NCI-H2196 treated with DMSO at 0.1 percent for 48 hours (cell line): Measurements from ENCODE around the gene AEBP2.
"Not testable (repeated sequence)": the region's sequence is repeated elsewhere in the genome, so short reads cannot be mapped to it uniquely, and the experiment has no call there.

Experiments
- DNase-seq: peaks from one replicate; lab custom pipeline; 2025; ENCODE audit not compliant: unreplicated experiment; lab: John Stamatoyannopoulos, UW

The AEBP2 gene

DNA sequence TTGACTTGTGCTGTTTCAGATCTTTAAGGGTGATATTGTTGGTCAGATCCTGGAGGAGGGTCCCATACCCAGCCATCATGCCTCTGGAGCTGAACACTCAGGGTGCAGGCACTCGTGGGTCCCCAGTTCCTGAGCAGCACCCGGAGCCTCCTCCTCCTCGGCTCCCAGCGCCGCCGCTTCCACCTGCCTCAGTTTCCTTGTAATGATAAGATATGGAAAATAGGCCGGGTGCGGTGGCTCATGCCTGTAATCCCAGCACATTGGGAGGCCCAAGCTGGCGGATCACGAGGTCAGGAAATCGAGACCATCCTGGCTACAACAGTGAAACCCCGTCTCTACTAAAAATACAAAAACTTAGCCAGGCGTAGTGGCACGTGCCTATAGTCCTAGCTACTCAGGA lies 20.2 kb upstream of the AEBP2 start:
- no peak for DNase-seq

DNA sequence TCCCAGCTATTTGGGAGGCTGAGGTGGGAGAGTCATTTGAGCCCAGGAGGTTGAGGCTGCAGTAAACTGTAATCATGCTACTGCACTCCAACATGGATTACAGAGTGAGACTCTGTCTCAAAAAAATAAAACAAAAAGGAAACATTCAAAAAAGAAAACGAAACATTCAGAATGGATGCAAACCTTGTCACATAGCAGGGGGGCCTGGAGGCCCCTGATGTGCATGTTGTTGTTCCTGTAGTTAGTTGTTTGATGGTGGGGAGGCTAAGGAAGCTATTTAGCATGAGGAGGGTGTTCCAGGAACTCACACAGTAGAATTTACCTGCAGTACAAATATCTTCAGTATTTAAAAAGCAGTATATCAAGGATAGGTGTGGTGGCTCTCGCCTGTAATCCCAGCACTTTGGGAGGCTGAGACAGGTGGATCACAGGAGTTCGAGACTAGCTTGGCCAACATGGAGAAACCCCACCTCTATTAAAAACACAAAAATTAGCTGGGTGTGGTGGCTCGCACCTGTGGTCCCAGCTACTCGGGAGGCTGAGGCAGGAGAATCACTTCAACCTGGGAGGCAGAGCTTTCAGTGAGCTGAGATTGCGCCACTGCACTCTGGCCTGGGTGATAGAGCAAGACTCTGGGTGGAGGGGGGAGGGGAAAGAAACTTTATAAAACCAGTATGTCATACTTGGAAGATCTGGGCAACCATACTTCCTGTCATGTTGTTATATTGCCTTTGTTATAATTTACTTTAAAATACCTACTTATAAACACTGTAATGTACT lies 17.6 kb upstream of the AEBP2 start:
- DNase-seq, result no peak

DNA sequence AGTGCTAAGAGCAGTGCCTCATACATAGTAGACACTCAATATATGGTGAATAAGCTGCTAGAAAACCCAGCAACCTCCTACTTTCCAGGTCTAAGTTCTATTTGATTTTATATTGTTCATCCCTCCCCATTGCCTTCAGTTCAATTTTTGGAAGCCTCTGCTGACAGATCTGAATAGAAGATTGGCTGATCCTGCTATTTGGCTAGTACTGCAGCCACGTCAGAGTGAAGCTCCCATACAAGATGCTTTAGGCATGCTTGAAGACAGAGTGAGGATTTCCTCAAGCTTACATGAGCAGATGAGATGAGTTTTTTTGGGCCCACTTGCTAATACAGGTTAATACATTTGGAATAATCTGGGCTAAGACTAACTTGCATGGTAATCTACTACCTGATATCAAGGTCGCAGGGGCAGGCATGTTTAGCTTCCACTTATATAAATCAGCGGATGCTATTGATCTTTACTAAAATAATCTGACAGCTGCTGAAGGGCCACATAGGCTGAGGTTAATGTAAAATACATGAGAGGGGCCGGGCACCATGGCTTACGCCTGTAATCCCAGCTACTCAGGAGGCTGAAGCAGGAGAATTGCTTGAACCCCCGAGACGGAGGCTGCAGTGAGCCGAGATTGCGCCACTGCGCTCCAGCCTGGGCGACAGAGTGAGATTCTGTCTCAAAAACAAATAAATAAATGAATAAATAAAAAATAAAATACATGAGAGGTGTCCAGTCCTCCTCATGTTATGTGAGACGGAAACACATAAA lies 15.9 kb upstream of the AEBP2 start:
- no peak for DNase-seq

DNA sequence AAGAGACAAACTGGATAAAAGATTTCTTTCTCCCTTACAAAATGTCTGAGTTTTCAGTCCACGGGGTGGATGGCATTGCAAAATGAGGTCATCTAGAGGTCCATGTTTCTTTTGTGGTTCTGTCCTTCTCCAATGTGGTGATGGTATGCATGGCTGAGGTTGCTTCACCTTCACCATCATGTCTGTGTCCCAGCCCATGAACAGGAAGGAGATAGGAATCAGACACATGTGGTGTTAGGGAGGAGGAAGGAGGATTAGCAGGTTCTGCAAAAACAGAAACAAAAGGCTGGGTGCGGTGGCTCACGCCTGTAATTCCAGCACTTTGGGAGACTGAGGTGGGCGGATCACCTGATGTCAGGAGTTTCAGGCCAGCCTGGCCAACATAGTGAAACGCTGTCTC lies 11.0 kb upstream of the AEBP2 start:
- DNase-seq, result no peak

DNA sequence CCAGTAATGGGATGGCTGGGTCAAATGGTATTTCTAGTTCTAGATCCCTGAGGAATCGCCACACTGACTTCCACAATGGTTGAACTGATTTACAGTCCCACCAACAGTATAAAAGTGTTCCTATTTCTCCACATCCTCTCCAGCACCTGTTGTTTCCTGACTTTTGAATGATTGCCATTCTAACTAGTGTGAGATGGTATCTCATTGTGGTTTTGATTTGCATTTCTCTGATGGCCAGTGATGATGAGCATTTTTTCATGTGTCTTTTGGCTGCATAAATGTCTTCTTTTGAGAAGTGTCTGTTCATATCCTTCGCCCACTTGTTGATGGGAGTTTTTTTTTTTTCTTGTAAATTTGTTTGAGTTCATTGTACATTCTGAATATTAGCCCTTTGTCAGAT lies 9.8 kb upstream of the AEBP2 start:
- DNase-seq, result not testable (repeated sequence)

DNA sequence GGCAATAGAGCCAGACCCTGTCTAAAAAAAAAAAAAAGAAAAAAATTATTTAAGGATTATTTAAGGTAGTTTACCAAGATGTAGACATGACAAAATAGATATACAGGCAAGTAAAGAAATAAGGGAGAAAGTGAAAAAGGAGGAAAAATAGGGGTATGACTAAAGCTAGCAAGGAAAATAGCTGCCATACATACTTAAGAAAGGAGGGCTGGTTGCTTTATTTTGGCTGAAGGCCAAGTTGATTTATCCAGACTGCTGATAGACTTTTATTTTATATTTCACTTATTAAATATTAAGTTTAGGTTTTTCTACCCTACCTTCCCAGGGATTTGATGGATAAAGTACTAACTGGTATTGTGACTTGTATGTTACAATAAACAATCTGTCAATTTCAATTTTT lies 8.3 kb upstream of the AEBP2 start:
- DNase-seq, result no peak

DNA sequence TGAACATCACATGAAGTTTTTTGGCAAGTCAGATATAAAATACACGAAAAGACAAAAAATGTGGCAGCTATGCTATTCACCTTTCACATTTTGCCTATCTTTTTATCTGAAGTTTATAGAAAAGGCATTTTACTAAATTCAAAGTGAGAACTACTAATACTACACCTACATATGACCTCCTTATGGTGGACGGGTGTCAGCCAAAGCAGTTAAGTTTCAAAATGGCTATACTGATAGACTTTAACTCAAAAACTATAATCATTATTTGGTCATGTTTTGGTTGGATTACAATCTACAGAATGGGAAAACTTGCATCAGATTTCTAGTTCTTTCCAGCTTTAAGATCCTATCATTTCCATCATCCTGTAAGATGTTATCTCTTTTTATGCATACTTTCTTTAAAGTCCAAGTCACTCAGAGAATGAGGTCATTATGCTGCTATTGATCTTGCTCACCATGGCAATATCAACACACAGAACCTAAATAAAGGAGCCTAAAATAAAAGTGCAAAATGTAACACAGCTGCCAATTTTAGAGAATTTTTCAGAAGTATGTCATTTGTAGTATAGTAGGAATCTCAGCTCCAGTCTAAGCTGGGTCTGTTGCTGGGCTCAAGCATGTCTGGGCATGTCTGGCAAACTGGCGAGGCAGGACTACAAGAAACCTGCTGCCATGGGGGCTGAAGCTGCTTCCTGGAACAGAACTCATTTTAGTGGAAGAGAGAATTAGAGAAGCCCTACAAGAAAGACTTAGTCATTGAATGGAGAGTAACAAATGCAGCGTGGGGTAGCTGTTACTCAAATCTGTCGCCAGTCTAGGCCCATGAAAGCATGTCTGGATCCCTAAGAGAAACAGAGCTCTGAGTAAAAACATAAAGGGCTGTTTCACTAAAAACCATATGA lies 7.6 kb upstream of the AEBP2 start:
- peak; percentile 83 for DNase-seq

DNA sequence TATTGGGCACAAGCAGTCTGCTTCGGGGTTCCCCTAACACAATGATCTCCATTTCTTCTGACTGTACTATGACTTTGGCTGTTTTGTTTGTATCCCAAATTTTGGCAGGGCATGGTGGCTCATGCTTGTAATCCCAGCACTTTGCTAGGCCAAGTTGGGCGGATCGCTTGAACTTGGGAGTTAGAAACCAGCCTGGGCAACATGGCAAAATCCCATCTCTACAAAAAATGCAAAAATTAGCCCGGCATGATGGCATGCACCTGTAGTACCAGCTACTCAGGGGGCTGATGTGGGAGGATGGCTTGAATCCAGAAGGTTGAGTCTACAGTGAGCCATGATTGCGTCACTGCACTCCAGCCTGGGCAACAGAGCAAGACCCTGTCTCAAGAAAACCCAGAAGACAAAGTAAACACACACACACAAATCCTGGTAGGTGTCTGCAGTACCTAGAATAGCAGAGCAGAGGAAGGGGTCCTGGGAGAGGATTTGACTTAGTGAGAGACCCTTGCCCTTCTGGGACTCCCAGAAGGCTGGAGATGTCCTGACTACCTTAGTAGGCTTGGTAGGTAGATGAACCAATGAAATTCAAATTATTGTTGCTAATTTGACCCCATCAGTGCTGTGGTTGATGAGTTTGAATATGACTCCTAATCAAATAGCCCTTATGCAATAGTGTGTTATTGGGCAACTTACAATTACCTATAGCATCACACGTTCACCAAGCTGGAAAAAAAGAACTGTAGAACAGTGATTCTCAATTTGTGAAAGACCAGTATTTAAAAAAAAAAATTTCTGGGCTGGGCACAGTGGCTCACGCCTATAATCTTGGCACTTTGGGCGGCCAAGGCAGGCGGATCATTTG lies 6.8 kb upstream of the AEBP2 start:
- no peak for DNase-seq

DNA sequence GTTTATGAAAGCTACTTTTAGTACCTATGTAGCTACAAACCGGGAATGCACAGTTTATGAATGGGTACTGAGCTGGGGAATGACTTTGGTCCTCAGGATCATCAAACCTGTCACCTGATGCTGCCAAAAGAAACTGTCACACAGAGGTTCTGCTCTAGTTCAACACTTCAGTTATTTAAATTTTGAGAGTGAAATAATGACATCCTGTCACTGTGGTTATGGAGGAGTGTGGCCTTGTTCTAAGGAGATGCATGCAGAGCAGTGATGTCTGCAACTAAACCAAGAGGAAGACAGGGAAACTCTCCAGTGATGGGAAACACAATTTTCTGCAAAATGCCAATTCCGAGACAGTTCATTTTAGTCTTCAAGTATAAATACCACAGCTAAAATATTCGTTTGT lies 4.8 kb upstream of the AEBP2 start:
- DNase-seq, result no peak

DNA sequence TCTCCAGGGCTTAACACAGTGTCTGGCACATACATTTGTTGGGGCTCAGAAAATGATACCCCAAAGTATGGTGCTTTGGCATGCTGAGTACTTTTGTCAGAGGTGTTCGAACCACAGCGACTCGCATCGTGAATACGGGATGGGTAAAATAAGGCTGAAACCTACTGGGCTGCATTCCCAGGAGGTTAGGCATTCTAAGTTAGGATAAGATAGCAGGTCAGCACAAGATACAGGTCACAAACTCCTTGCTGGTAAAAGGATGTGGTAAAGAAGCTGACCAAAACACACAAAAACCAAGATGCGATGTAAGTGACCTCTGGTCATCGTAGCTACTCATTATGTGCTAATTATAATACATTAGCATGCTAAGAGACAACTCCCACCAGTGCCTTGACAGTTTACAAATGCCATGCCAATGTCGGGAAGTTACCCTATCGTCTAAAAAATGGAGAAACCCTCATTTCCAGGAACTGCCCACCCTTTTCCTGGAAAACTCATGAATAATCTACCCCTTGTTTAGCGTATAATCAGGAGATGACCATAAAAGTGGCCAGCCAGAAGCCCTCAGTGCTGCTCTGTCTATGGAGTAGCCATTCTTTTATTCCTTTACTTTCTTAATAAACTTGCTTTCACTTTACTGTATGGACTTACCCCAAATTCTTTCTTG lies 3.3 kb upstream of the AEBP2 start:
- no peak for DNase-seq

DNA sequence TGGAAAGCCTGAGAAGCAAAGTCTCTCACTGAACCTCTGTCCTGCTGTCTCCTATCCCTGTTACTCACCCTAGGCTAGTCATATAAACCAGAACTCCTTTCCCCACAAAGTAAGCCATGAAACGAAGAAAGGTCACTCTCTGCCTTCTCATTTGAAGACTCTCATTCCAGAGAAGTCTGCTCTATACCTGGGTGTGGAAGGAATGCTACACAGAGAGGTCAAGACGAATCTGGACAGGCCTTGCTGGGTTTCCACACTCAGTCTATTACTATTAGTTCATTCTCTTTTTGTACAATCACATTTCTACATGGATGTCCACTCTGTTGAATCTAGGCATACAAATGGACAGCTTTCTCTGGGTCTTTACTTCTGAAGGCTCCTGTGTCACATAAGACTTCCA lies 2.4 kb upstream of the AEBP2 start:
- DNase-seq, result no peak

DNA sequence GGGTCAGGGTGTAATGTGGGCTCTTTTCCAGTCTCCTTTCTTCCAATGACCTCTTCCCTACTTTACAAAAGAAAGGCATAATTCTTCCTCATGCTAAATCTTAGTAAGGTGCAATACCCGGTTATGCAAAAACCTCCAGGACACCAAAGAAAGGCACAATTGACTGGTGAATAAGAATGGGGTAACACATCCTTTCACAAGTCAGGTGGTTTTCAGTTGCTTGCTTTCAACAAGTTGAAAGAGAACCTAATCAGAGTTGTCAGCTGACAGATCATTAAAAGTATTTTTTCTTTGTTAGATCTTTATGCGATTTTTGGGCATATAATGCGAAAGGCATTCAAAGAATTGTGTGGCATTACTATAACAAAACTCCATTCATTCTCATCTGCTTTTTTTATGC lies 1.3 kb upstream of the AEBP2 start:
- no peak for DNase-seq

DNA sequence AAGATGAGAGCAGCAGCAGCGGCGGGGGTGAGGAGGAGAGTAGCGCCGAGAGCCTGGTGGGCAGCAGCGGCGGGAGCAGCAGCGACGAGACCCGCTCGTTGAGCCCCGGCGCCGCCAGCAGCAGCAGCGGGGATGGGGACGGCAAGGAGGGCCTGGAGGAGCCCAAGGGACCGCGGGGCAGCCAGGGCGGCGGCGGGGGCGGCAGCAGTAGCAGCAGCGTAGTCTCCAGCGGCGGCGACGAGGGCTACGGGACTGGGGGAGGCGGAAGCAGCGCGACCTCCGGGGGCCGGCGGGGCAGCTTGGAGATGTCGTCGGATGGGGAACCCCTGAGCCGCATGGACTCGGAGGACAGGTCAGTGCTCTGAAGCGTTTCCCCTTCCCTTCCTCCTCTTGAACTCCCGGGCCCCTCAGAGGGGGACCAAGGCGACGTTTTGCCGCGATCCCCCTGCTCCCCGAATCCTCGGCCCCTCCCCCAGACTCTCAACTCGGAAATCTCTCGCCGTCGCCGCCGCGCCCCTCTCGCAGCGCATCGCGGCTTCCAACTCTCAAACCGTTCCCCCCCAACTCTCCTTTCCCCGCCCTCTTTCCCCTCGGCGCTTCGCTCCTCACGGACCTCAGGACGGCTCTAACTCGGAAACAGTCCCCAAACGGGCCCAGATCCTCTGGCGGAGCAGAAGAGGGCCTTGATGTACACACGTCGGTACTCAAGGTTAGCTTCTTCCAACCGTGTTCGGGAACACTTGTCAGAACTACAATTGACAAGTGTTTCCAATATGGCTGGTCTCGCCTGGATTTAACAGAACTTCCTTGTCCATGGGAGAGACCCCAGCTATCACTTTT lies 947 bp downstream of the AEBP2 start:
- no peak for DNase-seq

DNA sequence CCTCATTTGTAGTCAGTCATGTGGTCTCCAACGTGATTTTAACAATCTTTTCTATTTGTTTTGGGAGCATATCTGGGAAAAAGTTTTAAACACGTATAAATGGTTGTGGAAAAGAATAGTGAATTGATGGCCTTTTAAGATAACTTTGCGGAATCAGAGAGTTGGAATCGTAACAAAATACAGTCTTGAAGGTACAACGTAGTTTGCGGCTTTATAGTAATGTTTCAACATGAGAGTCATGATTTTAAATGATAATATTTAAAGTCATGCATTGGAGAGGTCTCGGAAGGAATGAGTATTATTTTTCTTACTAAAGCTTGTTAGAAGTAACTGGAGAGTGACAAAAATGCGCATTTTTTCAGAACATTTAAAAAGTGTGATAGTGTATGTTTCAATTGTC lies 1.6 kb downstream of the AEBP2 start:
- no peak for DNase-seq

DNA sequence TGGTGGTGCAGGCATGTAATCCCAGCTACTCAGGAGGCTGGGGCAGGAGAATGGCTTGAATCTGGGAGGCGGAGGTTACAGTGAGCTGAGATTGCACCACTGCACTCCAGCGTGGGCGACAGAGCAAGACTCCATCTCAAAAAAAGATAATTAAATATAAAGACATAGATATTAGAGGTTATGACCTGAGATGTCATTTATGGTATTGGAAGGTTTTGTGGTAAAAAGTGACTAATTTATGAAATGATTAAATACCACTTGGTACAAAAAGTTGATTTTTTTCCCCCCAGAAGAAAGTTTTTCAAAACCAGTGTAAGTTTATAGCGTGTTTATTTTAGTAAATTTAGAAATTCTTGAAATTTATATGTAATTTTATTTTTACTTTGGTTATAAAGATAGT lies 4.3 kb downstream of the AEBP2 start:
- DNase-seq, result no peak

DNA sequence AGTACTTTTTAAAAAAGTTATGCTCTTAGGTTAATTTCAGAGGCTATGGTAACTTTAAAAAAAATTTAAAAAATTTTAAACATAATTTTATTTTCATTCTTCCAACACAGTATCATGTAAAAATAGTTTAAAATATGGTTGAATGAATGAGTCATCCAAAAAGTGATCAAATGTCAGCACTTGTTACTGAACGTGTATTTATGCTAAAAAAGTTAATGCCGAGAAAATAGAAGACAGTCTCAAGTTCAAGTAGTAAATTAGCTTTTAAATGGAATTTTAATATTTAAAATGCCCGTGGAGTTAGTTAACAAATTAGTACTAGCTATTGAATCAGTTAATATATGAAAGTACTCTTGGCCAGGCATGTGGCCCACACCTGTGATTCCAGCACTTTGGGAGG lies 4.8 kb downstream of the AEBP2 start:
- no peak for DNase-seq

DNA sequence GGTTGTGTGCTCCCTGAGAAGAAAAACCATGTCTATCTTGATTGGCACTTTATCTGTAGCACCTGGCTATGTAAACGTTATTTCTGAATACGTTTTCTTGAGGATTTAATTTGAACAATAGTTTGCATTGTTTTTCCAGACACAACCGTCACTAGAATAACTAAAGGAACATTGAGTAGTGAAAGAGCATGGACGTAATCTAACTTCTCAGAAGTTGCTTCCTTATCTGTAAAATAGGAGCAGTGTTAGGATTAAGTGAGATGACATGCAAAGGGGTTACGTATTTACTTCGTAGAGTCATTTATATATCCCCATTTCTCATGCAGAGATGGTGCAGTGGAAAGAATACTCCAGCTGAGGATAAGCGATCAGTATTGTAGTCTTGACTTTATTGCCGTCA lies 8.1 kb downstream of the AEBP2 start:
- no peak for DNase-seq

DNA sequence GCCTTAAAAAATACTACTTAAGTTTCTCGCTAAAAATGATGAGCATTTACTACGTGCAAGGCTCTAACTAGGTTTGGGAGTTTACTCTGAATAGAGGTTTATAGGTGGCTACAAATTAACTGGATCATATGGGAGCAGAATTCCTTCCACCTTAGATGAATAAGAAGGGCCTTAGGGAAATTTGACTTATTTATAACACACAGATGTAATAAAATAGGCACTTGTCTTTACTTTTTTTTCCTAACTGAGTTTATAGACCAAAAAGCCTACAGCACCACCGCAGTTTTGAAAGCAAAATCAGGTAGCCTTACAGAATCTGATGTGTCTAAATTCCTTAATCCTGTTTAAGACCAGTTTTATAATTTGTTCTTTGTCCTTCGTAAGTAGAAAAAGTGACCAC lies 10.5 kb downstream of the AEBP2 start:
- no peak for DNase-seq

DNA sequence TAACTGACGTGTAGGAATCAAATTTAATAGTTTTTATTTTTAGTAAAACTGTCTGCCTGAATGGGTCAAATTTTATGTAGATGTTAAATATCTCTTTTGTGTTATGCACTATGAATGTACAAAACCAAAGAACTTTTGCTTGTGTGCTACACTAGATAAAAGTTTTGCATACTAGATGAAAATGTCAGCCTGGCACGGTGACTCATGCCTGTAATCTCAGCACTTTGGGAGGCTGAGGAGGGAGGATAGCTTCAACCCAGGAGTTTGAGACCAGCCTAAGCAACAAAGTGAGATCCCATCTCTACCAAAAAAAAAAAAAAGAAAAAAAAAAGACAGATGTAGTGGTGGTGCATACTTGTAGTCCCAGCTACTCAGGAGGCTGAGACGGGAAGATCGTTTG lies 11.1 kb downstream of the AEBP2 start:
- DNase-seq, result no peak
